GM23338 (cell line): ENCODE results near the gene MAN1C1. TPM values are rescaled to one million over a fixed set of nuclear protein-coding genes. Genes with fewer than 3 reads are reported as not detected.
A peak's percentile ranks its signal among the peaks of the same experiment; 100 is the strongest.

Experiments used
- ATAC-seq: fragments of 200-7000 bp; cut with Tn5 transposase; 3 replicates; pipeline ENCODE4 v1.9.1; 2020
- DNase-seq: peaks from one replicate; pipeline ENCODE4 v3.0.0-alpha.2; 2015; ENCODE audit warnings: low spot score
- H2AFZ ChIP-seq: fragments of 200-600 bp; sonication (generic); 2 replicates; pipeline ENCODE4 v1.8.0; 2016; ENCODE audit warnings: antibody characterized with exemption, mild to moderate bottlenecking, moderate library complexity
- H3F3A ChIP-seq: fragments of 200-600 bp; sonication (generic); replicated peaks from 2 replicates; pipeline ENCODE4 v1.8.0; 2017; ENCODE audit warnings: antibody characterized with exemption, mixed run types, low read depth
- H3K27ac ChIP-seq: fragments of 200-600 bp; sonication (generic); 2 replicates; pipeline ENCODE4 v1.6.1; 2016; ENCODE audit warnings: low read depth
- H3K27me3 ChIP-seq: fragments of 200-600 bp; sonication (generic); 2 replicates; pipeline ENCODE4 v1.8.0; 2016; ENCODE audit warnings: mild to moderate bottlenecking, mixed run types, moderate library complexity; ENCODE audit not compliant: insufficient read depth
- H3K36me3 ChIP-seq: fragments of 200-600 bp; sonication (generic); 2 replicates; pipeline ENCODE4 v1.8.0; 2016; ENCODE audit warnings: mild to moderate bottlenecking; ENCODE audit not compliant: insufficient read depth
- H3K4me1 ChIP-seq: fragments of 200-600 bp; sonication (generic); 2 replicates; pipeline ENCODE4 v1.8.0; 2016; ENCODE audit warnings: mild to moderate bottlenecking, moderate library complexity; ENCODE audit not compliant: insufficient read depth
- H3K4me2 ChIP-seq: fragments of 200-600 bp; sonication (generic); 2 replicates; pipeline ENCODE4 v1.7.1; 2017; ENCODE audit warnings: mixed run types
- H3K4me3 ChIP-seq: fragments of 200-600 bp; sonication (generic); 2 replicates; pipeline ENCODE4 v1.6.1; 2016; ENCODE audit warnings: mixed run types
- H3K79me2 ChIP-seq: fragments of 200-600 bp; sonication (generic); replicated peaks from 2 replicates; pipeline ENCODE4 v1.8.0; 2017; ENCODE audit warnings: mild to moderate bottlenecking; ENCODE audit not compliant: insufficient read depth
- H3K9me2 ChIP-seq: fragments of 200-600 bp; sonication (generic); 2 replicates; pipeline ENCODE4 v1.8.0; 2017; ENCODE audit not compliant: insufficient read depth
- H4K20me1 ChIP-seq: fragments of 200-600 bp; sonication (generic); replicated peaks from 2 replicates; pipeline ENCODE4 v1.8.0; 2017; ENCODE audit warnings: mild to moderate bottlenecking; ENCODE audit not compliant: insufficient read depth
- H3K27ac Mint-ChIP-seq: 2 replicates; pipeline ENCODE4 v1.8.0; 2020; ENCODE audit warnings: inconsistent platforms, mild to moderate bottlenecking, moderate library complexity, mixed read lengths
- H3K27me3 Mint-ChIP-seq: 3 replicates; pipeline ENCODE4 v1.8.0; 2022; ENCODE audit warnings: low read depth, mild to moderate bottlenecking, moderate library complexity, mixed read lengths, inconsistent platforms; ENCODE audit not compliant: insufficient read depth, poor library complexity
- H3K36me3 Mint-ChIP-seq: 3 replicates; pipeline ENCODE4 v1.8.0; 2021; ENCODE audit warnings: low read depth, mild to moderate bottlenecking, inconsistent platforms, moderate library complexity, mixed read lengths
- H3K4me1 Mint-ChIP-seq: 3 replicates; pipeline ENCODE4 v1.8.0; 2020; ENCODE audit warnings: mild to moderate bottlenecking, inconsistent platforms, mixed read lengths
- H3K4me3 Mint-ChIP-seq: 3 replicates; pipeline ENCODE4 v1.8.0; 2021; ENCODE audit warnings: moderate library complexity, mild to moderate bottlenecking, inconsistent platforms, mixed read lengths
- H3K9me3 Mint-ChIP-seq: 3 replicates; pipeline ENCODE4 v1.8.0; 2020; ENCODE audit warnings: moderate library complexity, mild to moderate bottlenecking, inconsistent platforms, mixed read lengths
- CREB1 ChIP-seq: fragments of 250-450 bp; sonication (Bioruptor Pico); IDR thresholded peaks from 2 replicates; pipeline ENCODE4 v1.5.0; 2020; ENCODE audit warnings: low read depth, mild to moderate bottlenecking, moderate library complexity
- CTCF ChIP-seq, 2 experiments: fragments of 200-600 bp in 1 of 2; sonication (generic) in 1 of 2; conservative IDR thresholded peaks; 2 replicates each; pipeline versions ENCODE4 v1.5.1 to v1.6.1; 2016 to 2017; ENCODE audit warnings: antibody characterized with exemption in 2 of 2, low read depth in 2 of 2, mild to moderate bottlenecking in 2 of 2, moderate library complexity in 1 of 2
- ETS1 ChIP-seq: IDR thresholded peaks from 2 replicates; pipeline ENCODE4 v1.6.1; 2016; ENCODE audit warnings: antibody characterized with exemption
- EZH2 ChIP-seq: fragments of 200-600 bp; sonication (generic); IDR thresholded peaks from one replicate; pipeline ENCODE4 v1.8.0; 2017; ENCODE audit warnings: antibody characterized with exemption, mild to moderate bottlenecking, low read depth; ENCODE audit not compliant: unreplicated experiment
- EZH2phosphoT487 ChIP-seq: fragments of 200-600 bp; sonication (generic); IDR thresholded peaks from one replicate; pipeline ENCODE4 v1.8.1; 2018; ENCODE audit warnings: antibody characterized with exemption; ENCODE audit not compliant: unreplicated experiment
- JUNB ChIP-seq: IDR thresholded peaks from one replicate; pipeline ENCODE4 v1.6.1; 2016; ENCODE audit warnings: antibody characterized with exemption; ENCODE audit not compliant: unreplicated experiment
- NANOG ChIP-seq: IDR thresholded peaks from 2 replicates; pipeline ENCODE4 v1.6.1; 2016; ENCODE audit warnings: antibody characterized with exemption, borderline replicate concordance
- POLR2AphosphoS5 ChIP-seq: IDR thresholded peaks from 2 replicates; pipeline ENCODE4 v1.6.1; 2016; ENCODE audit warnings: antibody characterized with exemption, low read depth
- REST ChIP-seq: IDR thresholded peaks from one replicate; pipeline ENCODE4 v1.6.1; 2018; ENCODE audit warnings: antibody characterized with exemption; ENCODE audit not compliant: unreplicated experiment
- STAT1 ChIP-seq: IDR thresholded peaks from one replicate; pipeline ENCODE4 v1.6.1; 2016; ENCODE audit warnings: antibody characterized with exemption; ENCODE audit not compliant: unreplicated experiment
- ZNF114 ChIP-seq: fragments of 250-450 bp; sonication (Bioruptor Pico); IDR thresholded peaks from 2 replicates; pipeline ENCODE4 v1.5.0; 2020; ENCODE audit warnings: mild to moderate bottlenecking, moderate library complexity
- ZNF331 ChIP-seq: fragments of 250-450 bp; sonication (Bioruptor Pico); IDR thresholded peaks from 2 replicates; pipeline ENCODE4 v1.5.0; 2020; ENCODE audit warnings: low read depth, mild to moderate bottlenecking, moderate library complexity
- polyA plus RNA-seq: library from polyadenylated mRNA; unstranded; fragments of >200 nt; fragmentation: Nextera tagmentation; extraction: Ambion mirVana; gene quantifications from 2 replicates; pipeline ENCODE4 v1.2.1, GENCODE V29; 2016
- total RNA-seq: library from RNA; depleted of rRNA; stranded (reverse); fragments of >200 nt; shearing (Covaris generic); gene quantifications from 2 replicates; pipeline ENCODE4 v1.2.3, GENCODE V29; 2014
- TF ChIP-seq, protein P1 (sequence below): fragments of 250-450 bp; sonication (Bioruptor Pico); IDR thresholded peaks from 2 replicates; pipeline ENCODE4 v1.5.0; 2020; ENCODE audit warnings: mild to moderate bottlenecking, moderate library complexity

Gene MAN1C1
- total and polyA plus RNA-seq, 2 experiments from 2014 or later = 5.4 to 13.6 TPM

DNA sequence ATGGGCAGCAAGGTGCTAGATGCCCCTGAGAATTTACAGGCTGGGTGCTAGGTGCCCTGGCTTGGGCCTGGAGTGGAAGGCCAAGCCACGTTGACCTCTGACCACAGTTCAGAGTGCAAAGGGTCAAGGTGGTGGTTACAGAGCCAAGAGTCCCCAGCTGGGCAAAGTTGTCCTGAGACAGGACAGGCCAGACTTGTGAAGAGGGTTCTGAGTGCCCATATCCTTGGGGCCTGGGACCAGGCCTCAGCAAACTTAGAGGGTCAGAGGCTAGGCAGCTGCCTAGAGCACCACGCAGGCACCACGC is 164.5 kb downstream of the MAN1C1 start:
- peaks cover 7% of the 10 kb centered on the region for H3F3A ChIP-seq
- no peak for DNase-seq
- Mint-ChIP-seq H3K27ac (no peak overlapping the region), H3K9me3 (no peaks in the 10 kb centered on the region), H3K36me3 (no peaks in the 10 kb centered on the region), H3K4me1 (peaks cover 49% of the 10 kb centered on the region), H3K4me3 (no peak overlapping the region), H3K27me3 (peaks cover 17% of the 10 kb centered on the region)
- no peaks in the 10 kb centered on the region for H3K9me2 ChIP-seq
- no peak overlapping the region for H3K27ac ChIP-seq
- H3K36me3 ChIP-seq = no peaks in the 10 kb centered on the region
- peak overlapping the region; percentile 56; the same call in 1 of the 2 replicates for H3K4me2 ChIP-seq
- no peak overlapping the region for H3K4me3 ChIP-seq
- no peaks in the 10 kb centered on the region for H3K27me3 ChIP-seq
- ATAC-seq = no peak
- no peak overlapping the region for H2AFZ ChIP-seq
- TF ChIP-seq CTCF (conservative IDR thresholded peaks at IDR 0.05; ENCODE audit: low read depth in 2 of 2) = no peak
- no peak for TF ChIP-seq ZNF331 (CRISPR knock-in tag)
- TF ChIP-seq EZH2 = no peak
- TF ChIP-seq ETS1 = no peak
- no peak for TF ChIP-seq NANOG
- no peak for TF ChIP-seq CREB1
- TF ChIP-seq EZH2phosphoT487 = no peak
- no peak for TF ChIP-seq POLR2AphosphoS5
- TF ChIP-seq, protein P1, sequence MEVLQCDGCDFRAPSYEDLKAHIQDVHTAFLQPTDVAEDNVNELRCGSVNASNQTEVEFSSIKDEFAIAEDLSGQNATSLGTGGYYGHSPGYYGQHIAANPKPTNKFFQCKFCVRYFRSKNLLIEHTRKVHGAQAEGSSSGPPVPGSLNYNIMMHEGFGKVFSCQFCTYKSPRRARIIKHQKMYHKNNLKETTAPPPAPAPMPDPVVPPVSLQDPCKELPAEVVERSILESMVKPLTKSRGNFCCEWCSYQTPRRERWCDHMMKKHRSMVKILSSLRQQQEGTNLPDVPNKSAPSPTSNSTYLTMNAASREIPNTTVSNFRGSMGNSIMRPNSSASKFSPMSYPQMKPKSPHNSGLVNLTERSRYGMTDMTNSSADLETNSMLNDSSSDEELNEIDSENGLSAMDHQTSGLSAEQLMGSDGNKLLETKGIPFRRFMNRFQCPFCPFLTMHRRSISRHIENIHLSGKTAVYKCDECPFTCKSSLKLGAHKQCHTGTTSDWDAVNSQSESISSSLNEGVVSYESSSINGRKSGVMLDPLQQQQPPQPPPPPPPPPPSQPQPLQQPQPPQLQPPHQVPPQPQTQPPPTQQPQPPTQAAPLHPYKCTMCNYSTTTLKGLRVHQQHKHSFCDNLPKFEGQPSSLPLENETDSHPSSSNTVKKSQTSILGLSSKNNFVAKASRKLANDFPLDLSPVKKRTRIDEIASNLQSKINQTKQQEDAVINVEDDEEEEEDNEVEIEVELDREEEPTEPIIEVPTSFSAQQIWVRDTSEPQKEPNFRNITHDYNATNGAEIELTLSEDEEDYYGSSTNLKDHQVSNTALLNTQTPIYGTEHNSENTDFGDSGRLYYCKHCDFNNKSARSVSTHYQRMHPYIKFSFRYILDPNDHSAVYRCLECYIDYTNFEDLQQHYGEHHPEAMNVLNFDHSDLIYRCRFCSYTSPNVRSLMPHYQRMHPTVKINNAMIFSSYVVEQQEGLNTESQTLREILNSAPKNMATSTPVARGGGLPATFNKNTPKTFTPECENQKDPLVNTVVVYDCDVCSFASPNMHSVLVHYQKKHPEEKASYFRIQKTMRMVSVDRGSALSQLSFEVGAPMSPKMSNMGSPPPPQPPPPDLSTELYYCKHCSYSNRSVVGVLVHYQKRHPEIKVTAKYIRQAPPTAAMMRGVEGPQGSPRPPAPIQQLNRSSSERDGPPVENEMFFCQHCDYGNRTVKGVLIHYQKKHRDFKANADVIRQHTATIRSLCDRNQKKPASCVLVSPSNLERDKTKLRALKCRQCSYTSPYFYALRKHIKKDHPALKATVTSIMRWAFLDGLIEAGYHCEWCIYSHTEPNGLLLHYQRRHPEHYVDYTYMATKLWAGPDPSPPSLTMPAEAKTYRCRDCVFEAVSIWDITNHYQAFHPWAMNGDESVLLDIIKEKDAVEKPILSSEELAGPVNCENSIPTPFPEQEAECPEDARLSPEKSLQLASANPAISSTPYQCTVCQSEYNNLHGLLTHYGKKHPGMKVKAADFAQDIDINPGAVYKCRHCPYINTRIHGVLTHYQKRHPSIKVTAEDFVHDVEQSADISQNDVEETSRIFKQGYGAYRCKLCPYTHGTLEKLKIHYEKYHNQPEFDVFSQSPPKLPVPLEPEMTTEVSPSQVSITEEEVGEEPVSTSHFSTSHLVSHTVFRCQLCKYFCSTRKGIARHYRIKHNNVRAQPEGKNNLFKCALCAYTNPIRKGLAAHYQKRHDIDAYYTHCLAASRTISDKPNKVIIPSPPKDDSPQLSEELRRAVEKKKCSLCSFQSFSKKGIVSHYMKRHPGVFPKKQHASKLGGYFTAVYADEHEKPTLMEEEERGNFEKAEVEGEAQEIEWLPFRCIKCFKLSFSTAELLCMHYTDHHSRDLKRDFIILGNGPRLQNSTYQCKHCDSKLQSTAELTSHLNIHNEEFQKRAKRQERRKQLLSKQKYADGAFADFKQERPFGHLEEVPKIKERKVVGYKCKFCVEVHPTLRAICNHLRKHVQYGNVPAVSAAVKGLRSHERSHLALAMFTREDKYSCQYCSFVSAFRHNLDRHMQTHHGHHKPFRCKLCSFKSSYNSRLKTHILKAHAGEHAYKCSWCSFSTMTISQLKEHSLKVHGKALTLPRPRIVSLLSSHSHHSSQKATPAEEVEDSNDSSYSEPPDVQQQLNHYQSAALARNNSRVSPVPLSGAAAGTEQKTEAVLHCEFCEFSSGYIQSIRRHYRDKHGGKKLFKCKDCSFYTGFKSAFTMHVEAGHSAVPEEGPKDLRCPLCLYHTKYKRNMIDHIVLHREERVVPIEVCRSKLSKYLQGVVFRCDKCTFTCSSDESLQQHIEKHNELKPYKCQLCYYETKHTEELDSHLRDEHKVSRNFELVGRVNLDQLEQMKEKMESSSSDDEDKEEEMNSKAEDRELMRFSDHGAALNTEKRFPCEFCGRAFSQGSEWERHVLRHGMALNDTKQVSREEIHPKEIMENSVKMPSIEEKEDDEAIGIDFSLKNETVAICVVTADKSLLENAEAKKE (CRISPR knock-in tag) = no peak
- no peak for TF ChIP-seq STAT1
- no peak for TF ChIP-seq JUNB
- TF ChIP-seq REST = no peak
- no peak for TF ChIP-seq ZNF114 (CRISPR knock-in tag)
- no peaks in the 10 kb centered on the region for H3K79me2 ChIP-seq
- H4K20me1 ChIP-seq = no peaks in the 10 kb centered on the region
- peaks cover 19% of the 10 kb centered on the region for H3K4me1 ChIP-seq
